Measurements from ENCODE around the gene TSC22D3. TPM values are rescaled to one million over a fixed set of nuclear protein-coding genes. Genes with fewer than 3 reads are reported as not detected.

Gene TSC22D3
- polyA plus RNA-seq, 1 of the 3 experiments (the other 2 are of a cell fraction) = 9.2 TPM

- Histone ChIP-seq H3F3A (replicated peaks; ENCODE audit: insufficient read depth) (no peaks in the 10 kb centered on the region), H3K36me3 (replicated peaks in 1 of 2; ENCODE audit: control insufficient read depth in 1 of 2, insufficient read depth in 2 of 2, low read length in 1 of 2) (no peaks in the 10 kb centered on the region), H3K4me2 (no peak overlapping the region), H3K27ac (ENCODE audit: low read depth in 2 of 2, low read length in 1 of 2) (no peak overlapping the region), H2AFZ (ENCODE audit: low read depth) (no peak overlapping the region), H3K79me2 (ENCODE audit: insufficient read depth) (no peaks in the 10 kb centered on the region), H3K4me1 (ENCODE audit: control insufficient read depth in 1 of 2, insufficient read depth in 2 of 2, low read depth in 1 of 2, low read length in 1 of 2) (no peaks in the 10 kb centered on the region), H3K27me3 (ENCODE audit: insufficient read depth) (peaks cover 4% of the 10 kb centered on the region; the same call in 1 of the 2 replicates), H4K20me1 (ENCODE audit: insufficient read depth) (no peaks in the 10 kb centered on the region), H3K9me3 (no peaks in the 10 kb centered on the region), H3K4me3 (ENCODE audit: low read depth in 2 of 2, low read length in 1 of 2) (no peak overlapping the region), H3K9ac (no peak overlapping the region), H3K9me2 (no peaks in the 10 kb centered on the region)
- WGBS (ENCODE audit: low lambda C conversion rate) = 19% methylated on average over 5 of the region's 5 CpGs
- ChIA-PET POLR2A (no interaction called here), CTCF (interaction anchor here (2.4 kb wide), 1 partner anchor 10 kb away, joined by 10 read pairs; no protein-coding TSS in a partner anchor)
- no peak for DNase-seq
- TF ChIP-seq IRF3 (IDR thresholded peaks at IDR 0.05; ENCODE audit: low read depth, low read length) (no peak), YY1 (IDR thresholded peaks at IDR 0.05; ENCODE audit: low read depth) (no peak), POLR2AphosphoS5 (IDR thresholded peaks at IDR 0.05; ENCODE audit: low read depth, low read length) (no peak), FOXM1 (IDR thresholded peaks at IDR 0.05; ENCODE audit: low read depth) (no peak), FOXJ3 (CRISPR knock-in tag; IDR thresholded peaks at IDR 0.05) (no peak), REST (IDR thresholded peaks at IDR 0.05; ENCODE audit: low read depth, low read length) (no peak), TEAD4 (IDR thresholded peaks at IDR 0.05; ENCODE audit: borderline replicate concordance, insufficient read depth) (no peak), FOSL2 (IDR thresholded peaks at IDR 0.05; ENCODE audit: borderline replicate concordance, low read depth) (no peak), NFIC (IDR thresholded peaks at IDR 0.05; ENCODE audit: borderline replicate concordance) (no peak), EP300 (IDR thresholded peaks at IDR 0.05; ENCODE audit: borderline replicate concordance in 1 of 2, low read depth in 1 of 2, low read length in 1 of 2) (no peak), EZH2phosphoT487 (IDR thresholded peaks at IDR 0.05; ENCODE audit: borderline replicate concordance, low read depth) (no peak), TAF1 (IDR thresholded peaks at IDR 0.05; ENCODE audit: borderline replicate concordance, low read depth, low read length) (no peak), RAD21 (IDR thresholded peaks at IDR 0.05; ENCODE audit: low read length) (no peak)
Measured at GRCh38 chrX:107669885-107670628, 105.5 kb downstream of the TSC22D3 start.

Measured in SK-N-SH (cell line).